Choroid plexus epithelial cell (primary cell): Measurements from ENCODE around the gene RADIL.
A peak's percentile ranks its signal among the peaks of the same experiment; 100 is the strongest.

Experiments
- DNase-seq: peaks from one replicate; pipeline ENCODE4 v3.0.0-alpha.2; 2010; ENCODE audit warnings: low read depth
- H3K4me3 ChIP-seq: 2 replicates; pipeline ENCODE4 v1.5.1; 2011; ENCODE audit warnings: low read depth, mild to moderate bottlenecking, control low read depth, low read length, moderate library complexity
- CTCF ChIP-seq: conservative IDR thresholded peaks from 2 replicates; pipeline ENCODE4 v1.5.1; 2011; ENCODE audit warnings: low read depth, mild to moderate bottlenecking, control low read depth, inconsistent platforms, low read length, moderate library complexity

Gene RADIL

GRCh38 chr7:4871930-4872675 lies 11.4 kb downstream of the RADIL start:
- no peak for DNase-seq
- TF ChIP-seq CTCF: no peak
- H3K4me3 ChIP-seq: no peak overlapping the region

- TF ChIP-seq CTCF: no peak
- H3K4me3 ChIP-seq: peak overlapping the region; percentile 4
- peak; percentile 40 for DNase-seq
Measured at GRCh38 chr7:4871056-4871680, 12.3 kb downstream of the RADIL start.

DNA sequence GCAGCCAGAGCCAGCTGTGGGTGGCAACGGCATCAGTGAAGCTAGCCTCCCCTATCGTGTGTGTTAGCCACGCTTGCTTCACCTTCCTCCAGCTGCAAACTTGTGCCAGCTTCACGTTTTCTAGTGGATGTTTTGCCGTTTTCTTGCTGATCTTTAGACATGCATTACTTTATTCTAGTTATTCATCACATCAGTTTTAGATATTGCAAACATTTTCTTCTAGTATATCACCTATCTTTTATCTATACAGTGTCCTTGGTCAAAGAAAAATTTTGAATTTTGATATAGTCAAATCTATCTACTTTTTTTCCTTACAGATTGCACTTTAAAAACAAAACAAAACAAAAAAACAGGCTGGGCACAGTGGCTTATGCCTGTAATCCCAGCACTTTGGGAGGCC lies 15.0 kb downstream of the RADIL start:
- DNase-seq: no peak
- no peak for TF ChIP-seq CTCF

GRCh38 chr7:4866528-4867496 lies 16.7 kb downstream of the RADIL start:
- no peak for DNase-seq
- H3K4me3 ChIP-seq: no peak overlapping the region
- TF ChIP-seq CTCF: no peak

More for the DNA sequence above, 15.0 kb downstream of the RADIL start:
- H3K4me3 ChIP-seq: no peak overlapping the region

DNA sequence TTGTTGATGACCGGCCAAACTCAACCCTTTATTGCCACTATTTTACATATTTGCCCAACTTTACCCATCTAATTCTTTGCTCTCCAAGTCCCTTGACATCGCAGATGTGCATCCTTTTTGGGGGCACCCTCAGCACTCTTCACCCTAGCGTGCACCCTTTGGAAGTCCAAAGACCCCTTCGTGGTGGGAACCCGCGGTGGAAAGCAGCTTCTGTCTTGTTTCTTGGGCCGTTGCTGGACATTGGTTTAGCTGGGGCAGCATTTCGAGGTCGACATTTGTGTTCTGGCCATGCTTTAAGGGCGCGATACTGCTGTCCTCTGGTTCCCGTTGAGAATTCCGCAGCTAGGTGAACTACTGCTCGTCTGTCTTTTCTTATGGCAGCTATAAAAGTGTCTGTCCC lies 21.4 kb downstream of the RADIL start:
- H3K4me3 ChIP-seq: peak overlapping the region; percentile 59
- DNase-seq: no peak
- TF ChIP-seq CTCF: no peak

- DNase-seq: no peak
- peak within 1 kb of the TSS; percentile 59 for H3K4me3 ChIP-seq
- TF ChIP-seq CTCF: no peak
Measured at GRCh38 chr7:4861673-4862072, 21.8 kb downstream of the RADIL start, which contains the start of gene PAPOLB. Gene PAPOLB, minus strand, starts transcription at chr7:4862030. Its CDS starts 220 bp downstream, at chr7:4861810.
